ENCODE measurements around the gene OSGEP. TPM values are rescaled to one million over a fixed set of nuclear protein-coding genes. Genes with fewer than 3 reads are reported as not detected.

OSGEP gene
- total RNA-seq, 2 donors from 2014 or later: 44.3 to 50.7 TPM

DNA sequence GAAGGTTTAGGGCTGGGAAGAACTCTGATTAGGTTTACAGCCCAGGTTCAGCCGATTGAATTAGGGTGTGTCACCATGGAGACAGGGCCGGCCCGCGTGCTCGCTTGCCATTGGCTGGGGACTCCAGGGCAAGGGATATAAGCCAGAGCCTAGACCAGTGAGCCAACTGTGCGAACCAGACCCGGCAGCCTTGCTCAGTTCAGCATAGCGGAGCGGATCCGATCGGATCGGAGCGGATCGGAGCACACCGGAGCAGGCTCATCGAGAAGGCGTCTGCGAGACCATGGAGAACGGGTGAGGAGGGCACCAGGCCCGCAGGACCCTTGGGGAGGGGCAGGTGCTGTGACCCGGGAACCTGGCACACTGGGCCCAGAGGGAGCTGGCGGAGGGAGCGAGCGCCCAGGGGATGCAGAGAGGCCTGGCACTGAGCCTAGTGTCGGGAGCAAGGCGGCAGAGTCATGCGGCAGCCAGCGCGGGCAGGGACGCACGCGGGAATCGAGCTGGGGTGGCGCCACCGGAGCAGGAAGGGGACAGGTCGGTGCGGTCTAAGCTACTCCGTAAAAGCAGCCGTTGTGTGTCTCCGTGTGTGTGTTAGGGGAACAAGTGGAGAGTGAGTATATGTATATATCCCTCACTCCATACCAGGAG, 14.8 kb upstream of the OSGEP start, which contains the start of gene PNP:
PNP (plus strand) TSS at position 165 of the 648 bp plus-strand sequence; CDS start at position 284, 119 bp downstream.
- peaks cover 15% of the 10 kb centered on the region for H3K4me1 Mint-ChIP-seq
- TF ChIP-seq, protein P1, sequence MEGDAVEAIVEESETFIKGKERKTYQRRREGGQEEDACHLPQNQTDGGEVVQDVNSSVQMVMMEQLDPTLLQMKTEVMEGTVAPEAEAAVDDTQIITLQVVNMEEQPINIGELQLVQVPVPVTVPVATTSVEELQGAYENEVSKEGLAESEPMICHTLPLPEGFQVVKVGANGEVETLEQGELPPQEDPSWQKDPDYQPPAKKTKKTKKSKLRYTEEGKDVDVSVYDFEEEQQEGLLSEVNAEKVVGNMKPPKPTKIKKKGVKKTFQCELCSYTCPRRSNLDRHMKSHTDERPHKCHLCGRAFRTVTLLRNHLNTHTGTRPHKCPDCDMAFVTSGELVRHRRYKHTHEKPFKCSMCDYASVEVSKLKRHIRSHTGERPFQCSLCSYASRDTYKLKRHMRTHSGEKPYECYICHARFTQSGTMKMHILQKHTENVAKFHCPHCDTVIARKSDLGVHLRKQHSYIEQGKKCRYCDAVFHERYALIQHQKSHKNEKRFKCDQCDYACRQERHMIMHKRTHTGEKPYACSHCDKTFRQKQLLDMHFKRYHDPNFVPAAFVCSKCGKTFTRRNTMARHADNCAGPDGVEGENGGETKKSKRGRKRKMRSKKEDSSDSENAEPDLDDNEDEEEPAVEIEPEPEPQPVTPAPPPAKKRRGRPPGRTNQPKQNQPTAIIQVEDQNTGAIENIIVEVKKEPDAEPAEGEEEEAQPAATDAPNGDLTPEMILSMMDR (conservative IDR thresholded peaks at IDR 0.05): no peak
- peaks cover 20% of the 10 kb centered on the region for H3K36me3 Mint-ChIP-seq (ENCODE audit: low read depth)
- H3K4me1 ChIP-seq (ENCODE audit: control insufficient read depth, insufficient read depth, low read length): no peaks in the 10 kb centered on the region
- no peaks in the 10 kb centered on the region for H3K27me3 ChIP-seq (ENCODE audit: control insufficient read depth, insufficient read depth, low read length, poor library complexity, severe bottlenecking)
- H3K27ac Mint-ChIP-seq: peak within 1 kb of the TSS; percentile 96
- H3K9me3 Mint-ChIP-seq: no peaks in the 10 kb centered on the region
- peak within 1 kb of the TSS; percentile 95 for H3K4me3 Mint-ChIP-seq
- H3K9me3 ChIP-seq (ENCODE audit: control insufficient read depth, low read length): no peaks in the 10 kb centered on the region
- DNase-seq: peak; percentile 98
- no peaks in the 10 kb centered on the region for H3K27me3 Mint-ChIP-seq (ENCODE audit: insufficient read depth)
- H3K27ac ChIP-seq (ENCODE audit: low read depth, low read length): peak within 1 kb of the TSS; percentile 65
- WGBS, 2 experiments (ENCODE audit: insufficient coverage in 1 of 2, insufficient read length in 1 of 2): 0% methylated on average over 21 to 36 of the region's 40 CpGs
- peaks cover 22% of the 10 kb centered on the region for H3K36me3 ChIP-seq (ENCODE audit: control insufficient read depth, insufficient read depth, low read length)
- H3K9ac ChIP-seq (ENCODE audit: extremely low read depth, low read length, poor library complexity, severe bottlenecking): peak within 1 kb of the TSS; percentile 71
- peak within 1 kb of the TSS; percentile 95 for H3K4me3 ChIP-seq (ENCODE audit: low read length)

DNA sequence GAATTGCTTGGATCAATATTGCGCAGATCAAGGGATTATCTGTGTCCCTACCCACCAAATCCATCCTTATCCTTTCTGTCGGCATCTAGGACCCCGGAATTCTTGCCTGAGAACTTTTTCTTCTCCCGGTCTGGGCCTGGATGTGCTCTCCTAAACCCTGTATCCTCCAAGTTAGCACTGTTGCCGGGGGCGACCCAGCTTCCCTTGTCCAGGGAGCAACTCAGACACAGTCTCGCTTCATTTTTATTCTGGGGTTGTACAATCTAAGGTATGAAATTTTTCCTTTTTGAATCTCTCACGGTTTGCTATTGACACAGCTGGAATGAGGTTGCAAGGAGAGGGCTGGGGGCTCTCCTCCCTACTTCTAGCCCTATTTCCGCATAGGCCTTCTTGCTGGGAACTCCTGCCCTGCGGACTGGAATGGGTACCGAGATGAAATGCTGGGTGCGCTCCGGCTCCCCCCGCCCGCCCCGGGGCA, 14.2 kb upstream of the OSGEP start:
- peak overlapping the region; percentile 95 for H3K4me3 ChIP-seq (ENCODE audit: low read length)
- H3K36me3 ChIP-seq (ENCODE audit: control insufficient read depth, insufficient read depth, low read length): peaks cover 16% of the 10 kb centered on the region
- peak overlapping the region; percentile 96 for H3K27ac Mint-ChIP-seq
- no peak for DNase-seq
- H3K4me1 ChIP-seq (ENCODE audit: control insufficient read depth, insufficient read depth, low read length): no peaks in the 10 kb centered on the region
- H3K9me3 Mint-ChIP-seq: no peaks in the 10 kb centered on the region
- peak overlapping the region; percentile 95 for H3K4me3 Mint-ChIP-seq
- H3K9me3 ChIP-seq (ENCODE audit: control insufficient read depth, low read length): no peaks in the 10 kb centered on the region
- peaks cover 15% of the 10 kb centered on the region for H3K36me3 Mint-ChIP-seq (ENCODE audit: low read depth)
- peak overlapping the region; percentile 71 for H3K9ac ChIP-seq (ENCODE audit: extremely low read depth, low read length, poor library complexity, severe bottlenecking)
- H3K27me3 ChIP-seq (ENCODE audit: control insufficient read depth, insufficient read depth, low read length, poor library complexity, severe bottlenecking): no peaks in the 10 kb centered on the region
- TF ChIP-seq, protein P1 (conservative IDR thresholded peaks at IDR 0.05): no peak
- WGBS, 2 experiments (ENCODE audit: insufficient coverage in 1 of 2, insufficient read length in 1 of 2): 38 to 90% methylated on average over 2 to 16 of the region's 16 CpGs
- H3K27me3 Mint-ChIP-seq (ENCODE audit: insufficient read depth): peaks cover 2% of the 10 kb centered on the region
- peak overlapping the region; percentile 65 for H3K27ac ChIP-seq (ENCODE audit: low read depth, low read length)
- peaks cover 15% of the 10 kb centered on the region for H3K4me1 Mint-ChIP-seq

DNA sequence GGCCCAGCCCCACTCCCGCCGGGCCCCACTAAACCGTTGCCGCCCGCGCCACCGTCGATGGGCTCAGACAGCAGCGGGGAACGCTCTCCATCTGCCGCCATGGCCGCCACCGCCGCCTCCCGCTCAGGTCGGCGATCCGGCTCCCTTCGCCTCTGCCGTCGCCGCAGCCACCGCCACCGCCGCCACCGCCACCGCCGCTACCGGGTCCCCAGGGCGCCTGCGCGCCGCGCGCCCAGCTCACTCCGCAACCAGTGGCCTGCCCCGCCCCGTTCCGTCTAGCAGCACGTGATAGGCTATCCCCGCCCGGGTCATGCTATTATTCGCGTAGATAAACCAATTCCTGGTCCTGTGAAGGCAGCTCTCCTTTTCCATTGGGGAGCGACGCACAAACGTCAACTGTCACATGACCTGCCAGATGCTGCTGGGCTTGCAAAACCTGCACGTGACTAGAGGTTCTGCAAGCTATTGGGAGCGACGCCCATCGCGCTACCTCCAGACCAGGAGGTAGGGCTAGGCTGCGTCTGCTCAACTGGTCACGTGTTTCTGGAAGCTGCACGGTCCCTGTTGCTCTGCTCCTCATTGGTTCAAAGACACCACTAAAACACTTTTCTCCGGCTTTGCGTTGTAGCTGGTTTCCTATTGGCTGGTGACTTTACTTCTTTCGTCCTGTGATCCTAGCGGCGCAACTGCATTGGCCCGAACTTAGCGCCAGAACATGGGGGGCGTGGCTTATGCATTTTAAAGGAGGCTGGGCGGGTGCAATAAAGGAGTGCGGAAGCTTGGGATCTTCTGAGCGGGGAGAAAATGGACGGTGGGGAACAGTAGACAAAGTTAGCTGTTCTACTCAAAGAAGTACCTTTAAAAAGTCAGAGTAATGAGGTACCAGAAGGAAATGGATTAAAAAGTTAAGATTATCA, 6.9 kb upstream of the OSGEP start, which contains the start of gene PIP4P1:
PIP4P1 (minus strand) TSS at position 210 of the 917 bp plus-strand sequence; CDS start at position 101, 109 bp downstream.
- TF ChIP-seq, protein P1 (conservative IDR thresholded peaks at IDR 0.05): no peak
- no peaks in the 10 kb centered on the region for H3K27me3 ChIP-seq (ENCODE audit: control insufficient read depth, insufficient read depth, low read length, poor library complexity, severe bottlenecking)
- Mint-ChIP-seq H3K36me3 (ENCODE audit: low read depth) (peaks cover 20% of the 10 kb centered on the region), H3K27ac (peak within 1 kb of the TSS; percentile 95), H3K27me3 (ENCODE audit: insufficient read depth) (peaks cover 2% of the 10 kb centered on the region), H3K9me3 (peaks cover 3% of the 10 kb centered on the region), H3K4me3 (peak within 1 kb of the TSS; percentile 73), H3K4me1 (peaks cover 11% of the 10 kb centered on the region)
- peak within 1 kb of the TSS; percentile 92 for H3K4me3 ChIP-seq (ENCODE audit: low read length)
- 0 to 1% methylated on average over 52 to 67 of the region's 67 CpGs for whole genome bisulfite sequencing, 2 experiments (ENCODE audit: insufficient coverage in 1 of 2, insufficient read length in 1 of 2)
- peak within 1 kb of the TSS; percentile 78 for H3K27ac ChIP-seq (ENCODE audit: low read depth, low read length)
- peak within 1 kb of the TSS; percentile 54 for H3K9ac ChIP-seq (ENCODE audit: extremely low read depth, low read length, poor library complexity, severe bottlenecking)
- peaks cover 38% of the 10 kb centered on the region for H3K36me3 ChIP-seq (ENCODE audit: control insufficient read depth, insufficient read depth, low read length)
- peak; percentile 99 for DNase-seq
- no peaks in the 10 kb centered on the region for H3K9me3 ChIP-seq (ENCODE audit: control insufficient read depth, low read length)
- H3K4me1 ChIP-seq (ENCODE audit: control insufficient read depth, insufficient read depth, low read length): peaks cover 6% of the 10 kb centered on the region
